Pancreas (tissue), 10 donors: ENCODE results near the gene CLDN18. TPM values are rescaled to one million over a fixed set of nuclear protein-coding genes. Genes with fewer than 3 reads are reported as not detected.
A peak's percentile ranks its signal among the peaks of the same experiment; 100 is the strongest.

Source experiments
- ATAC-seq, 4 donors: fragments of 200-7000 bp; cut with Tn5 transposase; one replicate each; pipeline versions ENCODE4 v1.8.0 to v1.9.1; 2020; ENCODE audit warnings: mild to moderate bottlenecking in 4 of 4, moderate library complexity in 4 of 4
- DNase-seq, 6 donors: peaks; one replicate each; pipeline ENCODE4 v3.0.0-alpha.2; 2020
- FAIRE-seq: peaks from 2 replicates; lab custom pipeline; 2012; peaks lifted over from hg19 to GRCh38; lab: Jason Lieb, UNC
- H3K27ac ChIP-seq, 4 donors: fragments of 200-600 bp; sonication (generic); 1 replicate in 3 of 4; 2 replicates in 1 of 4; pipeline versions ENCODE4 v1.5.0 to v1.8.0; 2020
- H3K27me3 ChIP-seq, 4 donors: fragments of 200-600 bp; one replicate each; pipeline ENCODE4 v1.8.0; 2021
- H3K36me3 ChIP-seq, 3 donors: fragments of 200-600 bp; sonication (generic) in 1 of 3; one replicate each; pipeline versions ENCODE4 v1.5.0 to v1.8.0; 2020 to 2021
- H3K4me1 ChIP-seq, 3 donors: fragments of 200-600 bp; one replicate each; pipeline ENCODE4 v1.8.0; 2021
- H3K4me3 ChIP-seq, 4 donors: fragments of 200-600 bp; sonication (generic) in 2 of 4; one replicate each; pipeline versions ENCODE4 v1.5.0 to v1.8.0; 2020 to 2021
- H3K9me3 ChIP-seq, 4 donors: fragments of 200-600 bp; one replicate each; pipeline ENCODE4 v1.8.0; 2021
- WGBS, 2 donors: extraction: QIAGEN DNeasy Blood & Tissue Kit; methylation state at CpG; one replicate each; pipeline ENCODE4 v1.1.7; 2013; 5-methylcytosine and 5-hydroxymethylcytosine counted together
- intact Hi-C, 3 donors: fragments of 100-400 bp; cut with DNase I; formaldehyde crosslinking; loops; one replicate each; pipeline versions ENCODE4 v1.11.1 to v1.14.2; 2022
- polyA plus RNA-seq, 2 donors: library from polyadenylated mRNA; stranded (reverse); fragments of 200-250 nt; gene quantifications; one replicate each; pipeline ENCODE4 v1.2.3, GENCODE V29; 2013
- total RNA-seq, 6 donors: library from RNA; stranded (reverse); fragmentation: NEBNext Ultra II Directional in 4 of 6; extraction: Animal tissue kit (Norgen Biotek cat#: 25700) in 4 of 6; gene quantifications; one replicate each; pipeline versions ENCODE4 v1.2.1 to v1.2.4, GENCODE V29; 2021 to 2023
- TF ChIP-seq, protein P1 (sequence below), 4 donors: fragments of 200-600 bp; sonication (generic) in 3 of 4; IDR thresholded peaks; one replicate each; pipeline versions ENCODE4 v1.5.0 to v1.8.0; 2021; ENCODE audit warnings: antibody characterized with exemption in 4 of 4
- donor health status: healthy with polysubstance abuse.
- donor health status: DM: no; HTN: no; CAD: no; lungs with moderate emphysema.
- donor health status: DM: no; HTN: no; CAD: no.
- donor health status: control.
- donor health status: control.
- donor health status: Bipolar disorder and iron deficiency.
- donor health status: DM: yes; HTN: yes; CAD: no.
- donor health status: DM: no; HTN: no; CAD: no.
- donor health status: DM: no; HTN: no; CAD: no.
- donor health status: DM: yes; HTN: yes; CAD: no.

The CLDN18 gene
- total and polyA plus RNA-seq, 8 donors: 0.04 to 8.1 (median 2.0) TPM; not detected in 4

DNA sequence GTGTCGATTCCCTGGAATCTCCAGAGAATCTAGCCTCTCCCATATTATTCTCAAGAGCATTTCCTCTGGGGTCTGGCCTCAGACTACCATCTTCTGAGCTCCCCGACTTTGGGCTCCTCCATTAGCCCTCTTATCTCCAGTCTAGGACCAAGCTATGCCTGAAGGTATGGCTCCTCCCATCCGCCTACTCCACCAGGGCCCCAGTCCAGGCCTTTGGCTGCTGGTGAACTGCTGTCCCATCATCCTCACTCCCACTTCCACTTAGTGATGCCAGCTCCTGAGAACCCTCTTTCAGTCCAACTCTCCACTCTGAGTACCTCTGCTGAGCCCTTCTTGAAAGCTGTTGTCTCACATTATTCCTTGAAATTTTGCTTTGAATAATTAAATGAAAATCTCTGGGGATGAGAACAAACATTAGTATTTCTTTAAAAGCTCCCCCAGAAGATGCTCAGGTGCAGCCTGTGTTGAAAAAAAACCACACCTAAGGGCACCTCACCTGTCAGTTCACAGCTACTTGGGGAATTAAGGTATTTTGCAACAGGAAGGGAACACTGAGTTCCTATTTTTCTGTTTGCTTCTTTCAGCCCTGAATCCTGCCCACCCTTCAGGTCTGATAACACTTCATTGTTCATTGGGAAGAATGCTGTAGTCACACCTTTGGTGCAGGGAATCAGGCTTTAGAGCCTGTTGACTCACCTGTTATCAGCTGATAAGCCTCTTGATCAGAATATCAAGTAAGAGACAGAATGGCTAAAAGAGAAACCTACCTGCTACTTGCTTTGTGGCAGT, 9.5 kb downstream of the CLDN18 start:
- WGBS, 2 donors: 72 to 79% methylated on average over 3 of the region's 3 CpGs
- H3K4me1 ChIP-seq: peaks cover 0 to 7% (median 0%) of the 10 kb centered on the region in 3 donors
- ATAC-seq (peak in 3 of 4 donors; percentile 49 to 88 (median 75)), DNase-seq (no peak), FAIRE-seq (no peak)
- H3K9me3 ChIP-seq: no peaks in the 10 kb centered on the region
- TF ChIP-seq, protein P1, sequence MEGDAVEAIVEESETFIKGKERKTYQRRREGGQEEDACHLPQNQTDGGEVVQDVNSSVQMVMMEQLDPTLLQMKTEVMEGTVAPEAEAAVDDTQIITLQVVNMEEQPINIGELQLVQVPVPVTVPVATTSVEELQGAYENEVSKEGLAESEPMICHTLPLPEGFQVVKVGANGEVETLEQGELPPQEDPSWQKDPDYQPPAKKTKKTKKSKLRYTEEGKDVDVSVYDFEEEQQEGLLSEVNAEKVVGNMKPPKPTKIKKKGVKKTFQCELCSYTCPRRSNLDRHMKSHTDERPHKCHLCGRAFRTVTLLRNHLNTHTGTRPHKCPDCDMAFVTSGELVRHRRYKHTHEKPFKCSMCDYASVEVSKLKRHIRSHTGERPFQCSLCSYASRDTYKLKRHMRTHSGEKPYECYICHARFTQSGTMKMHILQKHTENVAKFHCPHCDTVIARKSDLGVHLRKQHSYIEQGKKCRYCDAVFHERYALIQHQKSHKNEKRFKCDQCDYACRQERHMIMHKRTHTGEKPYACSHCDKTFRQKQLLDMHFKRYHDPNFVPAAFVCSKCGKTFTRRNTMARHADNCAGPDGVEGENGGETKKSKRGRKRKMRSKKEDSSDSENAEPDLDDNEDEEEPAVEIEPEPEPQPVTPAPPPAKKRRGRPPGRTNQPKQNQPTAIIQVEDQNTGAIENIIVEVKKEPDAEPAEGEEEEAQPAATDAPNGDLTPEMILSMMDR (IDR thresholded peaks at IDR 0.05): no peak
- H3K4me3 ChIP-seq: no peak overlapping the region
- H3K36me3 ChIP-seq: no peaks in the 10 kb centered on the region
- intact Hi-C loops: no loop called here
- H3K27me3 ChIP-seq: no peaks in the 10 kb centered on the region
- no peak overlapping the region for H3K27ac ChIP-seq

DNA sequence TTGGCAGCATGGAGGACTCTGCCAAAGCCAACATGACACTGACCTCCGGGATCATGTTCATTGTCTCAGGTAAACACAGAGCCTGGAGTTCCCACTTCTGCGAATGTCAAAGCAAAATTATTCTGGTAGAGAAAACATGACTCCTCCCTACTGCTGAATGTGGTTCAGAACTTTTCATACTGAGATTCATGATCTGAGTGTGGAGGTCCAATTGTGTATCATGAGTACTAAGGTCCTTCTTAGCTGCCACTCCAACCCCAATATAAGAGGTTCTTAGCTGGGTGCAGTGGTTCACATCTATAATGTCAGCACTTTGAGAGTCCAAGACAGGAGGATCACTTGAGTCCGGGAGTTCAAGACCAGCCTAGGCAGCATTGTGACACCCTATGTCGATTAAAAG, 13.8 kb downstream of the CLDN18 start:
- intact Hi-C loops: no loop called here
- H3K4me1 ChIP-seq: peaks cover 0 to 7% (median 0%) of the 10 kb centered on the region in 3 donors
- no peak overlapping the region for H3K4me3 ChIP-seq
- FAIRE-seq: no peak
- no peaks in the 10 kb centered on the region for H3K9me3 ChIP-seq
- H3K27ac ChIP-seq: no peak overlapping the region
- H3K27me3 ChIP-seq: no peaks in the 10 kb centered on the region
- no peak for ATAC-seq
- WGBS, 2 donors: 86 to 96% methylated on average over 4 of the region's 4 CpGs
- TF ChIP-seq, protein P1 (IDR thresholded peaks at IDR 0.05): no peak
- no peaks in the 10 kb centered on the region for H3K36me3 ChIP-seq
- no peak for DNase-seq

DNA sequence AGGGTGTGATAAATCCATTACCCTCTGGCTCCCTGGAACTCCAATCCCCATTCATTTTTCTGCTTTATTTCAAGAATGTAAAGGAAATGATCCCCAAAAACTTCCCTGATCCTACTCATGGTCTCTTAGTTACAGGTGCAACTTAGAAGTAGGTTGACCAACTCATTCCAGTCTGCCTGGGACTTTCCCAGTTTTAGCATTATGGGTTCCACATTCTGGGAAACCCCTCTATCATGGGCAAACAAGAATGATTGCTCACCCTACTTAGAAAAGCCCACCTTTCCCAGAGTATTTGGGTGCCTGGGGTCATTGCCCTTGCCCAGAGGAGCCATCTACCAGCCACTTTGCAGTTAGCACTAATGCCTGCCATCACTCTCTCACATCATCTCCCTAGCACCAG, 15.6 kb downstream of the CLDN18 start:
- H3K9me3 ChIP-seq: no peaks in the 10 kb centered on the region
- no peaks in the 10 kb centered on the region for H3K36me3 ChIP-seq
- TF ChIP-seq, protein P1 (IDR thresholded peaks at IDR 0.05): no peak
- DNase-seq (no peak), ATAC-seq (no peak), FAIRE-seq (no peak)
- H3K4me1 ChIP-seq: no peaks in the 10 kb centered on the region
- H3K27ac ChIP-seq: no peak overlapping the region
- H3K4me3 ChIP-seq: no peak overlapping the region
- H3K27me3 ChIP-seq: no peaks in the 10 kb centered on the region
- intact Hi-C loops: no loop called here

DNA sequence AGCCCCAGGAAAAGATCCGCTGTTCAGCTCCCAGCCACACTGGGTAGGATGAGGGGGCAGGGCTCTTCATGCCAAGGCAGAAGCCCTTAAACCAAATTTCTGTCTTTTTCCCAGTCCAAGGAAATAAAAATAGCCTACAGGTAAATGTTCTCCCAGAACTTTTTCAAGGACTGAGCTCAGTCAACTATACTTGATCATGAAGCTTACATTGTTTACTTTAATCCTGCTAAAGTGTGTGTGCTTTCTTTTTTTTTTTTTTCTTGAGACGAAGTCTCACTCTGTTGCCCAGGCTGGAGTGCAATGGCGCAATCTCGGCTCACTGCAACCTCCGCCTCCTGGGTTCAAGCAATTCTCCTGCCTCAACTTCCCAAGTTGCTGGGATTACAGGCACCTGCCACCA, 17.9 kb downstream of the CLDN18 start:
- H3K27me3 ChIP-seq: no peaks in the 10 kb centered on the region
- no peaks in the 10 kb centered on the region for H3K9me3 ChIP-seq
- DNase-seq (no peak), FAIRE-seq (no peak), ATAC-seq (no peak)
- intact Hi-C loops: no loop called here
- H3K4me3 ChIP-seq: no peak overlapping the region
- H3K36me3 ChIP-seq: no peaks in the 10 kb centered on the region
- TF ChIP-seq, protein P1 (IDR thresholded peaks at IDR 0.05): no peak
- no peak overlapping the region for H3K27ac ChIP-seq
- 71 to 79% methylated on average over 5 of the region's 5 CpGs for WGBS, 2 donors
- H3K4me1 ChIP-seq: no peaks in the 10 kb centered on the region

DNA sequence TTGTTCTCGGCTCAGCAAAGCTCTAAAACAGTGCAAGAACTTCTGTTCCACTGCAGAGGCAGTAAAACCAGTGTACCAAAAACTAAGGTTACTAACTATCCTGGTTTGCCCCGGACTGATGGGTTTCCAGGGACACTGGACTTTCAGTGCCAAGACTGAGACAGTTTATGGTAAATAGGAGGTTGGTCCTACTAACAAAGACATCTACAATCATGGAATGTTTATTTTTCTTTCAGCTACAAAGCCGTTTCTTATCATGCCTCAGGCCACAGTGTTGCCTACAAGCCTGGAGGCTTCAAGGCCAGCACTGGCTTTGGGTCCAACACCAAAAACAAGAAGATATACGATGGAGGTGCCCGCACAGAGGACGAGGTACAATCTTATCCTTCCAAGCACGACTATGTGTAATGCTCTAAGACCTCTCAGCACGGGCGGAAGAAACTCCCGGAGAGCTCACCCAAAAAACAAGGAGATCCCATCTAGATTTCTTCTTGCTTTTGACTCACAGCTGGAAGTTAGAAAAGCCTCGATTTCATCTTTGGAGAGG, 20.8 kb downstream of the CLDN18 start:
- intact Hi-C loops: no loop called here
- H3K27ac ChIP-seq: no peak overlapping the region

More for the DNA sequence above, 20.8 kb downstream of the CLDN18 start:
- no peaks in the 10 kb centered on the region for H3K27me3 ChIP-seq
- no peaks in the 10 kb centered on the region for H3K36me3 ChIP-seq
- FAIRE-seq (no peak), ATAC-seq (no peak), DNase-seq (no peak)
- H3K4me3 ChIP-seq: no peak overlapping the region
- 59 to 69% methylated on average over 11 of the region's 11 CpGs for WGBS, 2 donors
- no peaks in the 10 kb centered on the region for H3K4me1 ChIP-seq
- TF ChIP-seq, protein P1 (IDR thresholded peaks at IDR 0.05): no peak
- H3K9me3 ChIP-seq: no peaks in the 10 kb centered on the region
